Body of pancreas (tissue), 4 donors: ENCODE data around the gene EPHB1.

Experiments used
- POLR2A ChIP-seq, 3 donors: fragments of 450-650 bp; IDR thresholded peaks; one replicate each; pipeline ENCODE4 v1.6.1; 2016; ENCODE audit warnings: antibody characterized with exemption in 3 of 3, mild to moderate bottlenecking in 2 of 3
- TF ChIP-seq, protein P1 (sequence below), 7 experiments: fragments of 450-650 bp in 4 of 7; fragments of 200-600 bp in 3 of 7; sonication (generic) in 3 of 7; IDR thresholded peaks; one replicate each; pipeline ENCODE4 v1.5.1; 2016 to 2019; ENCODE audit warnings: antibody characterized with exemption in 7 of 7

DNA sequence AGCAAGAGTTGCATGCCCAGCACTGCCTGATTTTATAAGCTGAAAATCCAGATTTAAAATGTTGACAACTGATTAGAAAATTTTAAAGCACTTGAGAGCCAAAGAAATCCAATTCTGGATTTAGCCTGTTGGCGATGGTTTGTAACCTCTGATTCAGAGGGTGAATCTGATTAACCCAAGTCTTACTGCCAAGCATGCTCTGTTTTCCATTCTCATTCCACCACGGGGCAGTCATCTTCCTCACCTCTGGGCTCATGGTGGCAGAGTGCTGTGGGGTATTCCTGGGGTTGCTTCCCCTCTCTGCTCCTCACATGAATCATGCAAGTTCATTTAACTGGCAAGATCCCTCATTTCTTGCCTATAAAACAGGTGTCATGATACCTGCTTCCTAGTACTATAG, 342.2 kb downstream of the EPHB1 start:
- TF ChIP-seq, protein P1, sequence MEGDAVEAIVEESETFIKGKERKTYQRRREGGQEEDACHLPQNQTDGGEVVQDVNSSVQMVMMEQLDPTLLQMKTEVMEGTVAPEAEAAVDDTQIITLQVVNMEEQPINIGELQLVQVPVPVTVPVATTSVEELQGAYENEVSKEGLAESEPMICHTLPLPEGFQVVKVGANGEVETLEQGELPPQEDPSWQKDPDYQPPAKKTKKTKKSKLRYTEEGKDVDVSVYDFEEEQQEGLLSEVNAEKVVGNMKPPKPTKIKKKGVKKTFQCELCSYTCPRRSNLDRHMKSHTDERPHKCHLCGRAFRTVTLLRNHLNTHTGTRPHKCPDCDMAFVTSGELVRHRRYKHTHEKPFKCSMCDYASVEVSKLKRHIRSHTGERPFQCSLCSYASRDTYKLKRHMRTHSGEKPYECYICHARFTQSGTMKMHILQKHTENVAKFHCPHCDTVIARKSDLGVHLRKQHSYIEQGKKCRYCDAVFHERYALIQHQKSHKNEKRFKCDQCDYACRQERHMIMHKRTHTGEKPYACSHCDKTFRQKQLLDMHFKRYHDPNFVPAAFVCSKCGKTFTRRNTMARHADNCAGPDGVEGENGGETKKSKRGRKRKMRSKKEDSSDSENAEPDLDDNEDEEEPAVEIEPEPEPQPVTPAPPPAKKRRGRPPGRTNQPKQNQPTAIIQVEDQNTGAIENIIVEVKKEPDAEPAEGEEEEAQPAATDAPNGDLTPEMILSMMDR (IDR thresholded peaks at IDR 0.05) = no peak
- no peak for TF ChIP-seq POLR2A (IDR thresholded peaks at IDR 0.05)
